ENCODE measurements around the gene GADD45A. TPM values are rescaled to one million over a fixed set of nuclear protein-coding genes. Genes with fewer than 3 reads are reported as not detected.

GADD45A gene
- total RNA-seq, 1 donor from 2014 or later: 46.6 TPM

DNA sequence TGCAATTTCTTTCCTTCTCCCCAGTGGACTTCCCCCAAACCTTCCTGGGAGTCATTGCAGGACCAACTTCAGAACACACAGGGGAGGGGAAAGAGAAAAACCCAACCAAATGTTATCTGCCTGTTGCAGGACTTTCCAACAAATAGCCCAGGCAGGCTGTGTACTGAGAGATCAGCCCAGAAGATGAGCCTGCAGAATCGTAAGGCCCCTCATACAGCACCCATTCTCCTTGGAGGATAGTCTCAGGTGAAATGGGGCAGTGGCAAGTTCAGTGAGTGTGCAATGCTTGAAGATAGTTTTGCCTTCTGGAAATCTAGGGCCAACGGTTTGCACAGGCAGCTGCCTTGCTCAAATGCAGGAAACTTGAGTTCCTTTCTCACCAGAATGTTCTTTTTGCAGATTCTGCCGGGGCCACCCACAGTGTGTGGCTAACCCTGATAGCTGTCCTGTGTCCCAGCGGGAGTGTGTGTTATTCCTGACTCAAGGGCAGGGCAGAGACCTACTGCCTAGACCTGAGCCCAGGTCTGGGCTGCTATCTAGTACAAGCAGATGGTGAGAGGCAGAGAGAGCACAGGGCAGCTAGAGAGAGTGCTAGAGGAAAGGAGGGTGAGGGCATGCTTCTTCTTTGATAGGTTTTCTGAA, 48.8 kb downstream of the GADD45A start:
- ATAC-seq (peak; percentile 15), DNase-seq (no peak)
- intact Hi-C loops (cut with micrococcal nuclease): no loop called here

DNA sequence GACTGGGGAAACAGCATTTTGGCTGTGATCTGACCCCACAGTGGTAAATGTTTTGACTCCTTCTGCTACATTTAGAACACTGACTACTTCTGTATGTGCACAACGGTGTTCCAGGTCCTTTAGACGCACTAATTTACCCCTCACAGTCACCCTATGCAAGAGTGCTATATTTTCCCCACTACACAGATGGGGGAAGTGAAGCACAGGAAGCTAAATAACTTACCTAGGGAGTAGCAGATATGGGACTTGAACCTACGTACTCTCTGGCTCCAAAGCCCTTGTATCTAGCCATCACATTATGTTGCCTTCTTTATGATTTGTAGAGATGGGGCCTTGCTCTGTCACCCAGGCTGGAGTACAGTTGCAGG, 49.3 kb downstream of the GADD45A start:
- DNase-seq: no peak
- intact Hi-C loops (cut with micrococcal nuclease): no loop called here
- ATAC-seq: no peak

DNA sequence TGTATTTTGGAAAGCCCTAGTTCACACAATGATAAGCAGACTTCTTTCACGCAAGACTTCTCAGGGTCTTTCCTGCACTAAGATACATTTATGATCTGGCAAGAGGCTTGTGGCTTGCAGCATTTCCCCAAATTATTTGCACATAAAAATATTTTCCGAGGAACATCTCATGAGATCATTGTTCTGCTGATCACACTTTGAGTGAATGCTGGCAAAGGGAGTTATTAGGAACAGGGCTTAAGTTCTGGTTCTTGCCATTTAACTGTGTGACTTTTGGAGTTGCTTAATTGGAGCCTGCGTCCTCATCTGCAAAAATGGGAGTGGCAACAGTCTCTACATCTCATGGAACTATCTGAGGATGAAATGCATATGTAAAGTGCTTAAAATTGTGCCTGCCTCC, 50.2 kb downstream of the GADD45A start:
- intact Hi-C loops (cut with micrococcal nuclease): no loop called here
- ATAC-seq (no peak), DNase-seq (no peak)

DNA sequence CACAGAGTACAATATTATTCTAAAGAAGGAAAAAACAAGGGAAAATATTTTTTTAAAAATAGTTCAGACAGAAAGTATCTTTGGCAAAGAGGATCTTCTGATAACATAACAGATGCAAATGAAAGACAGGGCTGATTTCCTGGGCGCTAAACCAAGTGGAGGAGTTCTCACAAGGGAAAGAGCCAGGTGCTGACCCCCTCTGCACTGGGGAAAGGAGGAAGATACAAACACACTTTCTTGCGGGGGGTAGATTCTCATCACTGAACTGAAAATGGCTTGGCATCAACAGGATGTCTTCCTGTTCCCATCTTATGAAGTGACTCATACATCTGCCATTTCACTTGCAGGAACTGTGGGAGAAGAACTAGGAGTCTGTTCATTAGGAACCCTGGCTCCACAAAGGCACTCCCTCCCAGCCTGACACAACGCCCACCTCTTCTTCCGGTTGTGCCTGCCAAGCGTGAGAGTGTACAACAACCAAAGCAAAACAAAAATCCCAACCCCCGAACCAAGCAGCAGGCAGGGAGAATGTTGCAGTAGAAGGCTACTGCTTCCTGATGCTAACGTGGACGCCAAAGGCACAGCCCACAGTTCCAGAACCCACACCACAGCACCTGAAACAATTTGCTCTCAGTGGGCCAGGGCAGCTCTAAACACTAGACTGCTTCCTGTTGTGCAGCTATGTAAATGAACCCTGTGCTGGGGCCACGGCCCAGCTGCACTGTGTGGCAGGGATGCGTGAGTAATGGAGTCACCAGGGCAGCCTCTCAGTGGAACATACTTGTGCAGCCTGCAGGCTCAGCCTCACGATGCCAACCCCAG, 51.0 kb downstream of the GADD45A start:
- intact Hi-C loops (cut with micrococcal nuclease): no loop called here
- peak; percentile 77 for DNase-seq
- peak; percentile 86 for ATAC-seq

DNA sequence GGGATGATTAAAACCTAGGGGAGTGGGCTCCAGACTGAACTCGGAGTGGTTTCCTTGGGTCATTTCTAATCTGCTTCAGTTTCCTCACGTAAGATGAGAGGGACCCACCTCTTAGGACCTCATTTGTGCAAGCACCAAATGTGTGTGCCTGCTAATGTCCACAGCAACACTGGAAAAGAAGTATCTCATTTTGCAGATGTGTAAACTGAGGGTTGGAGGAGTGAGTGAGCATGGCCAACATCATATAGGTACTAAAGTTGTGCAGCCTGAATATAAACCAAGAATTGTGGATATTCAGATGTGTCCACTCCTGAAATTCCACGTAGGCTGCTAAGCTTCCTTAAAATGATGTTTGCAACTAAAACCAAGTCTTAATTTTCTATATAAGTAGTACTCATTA, 51.7 kb downstream of the GADD45A start:
- no peak for ATAC-seq
- intact Hi-C loops (cut with micrococcal nuclease): no loop called here

DNA sequence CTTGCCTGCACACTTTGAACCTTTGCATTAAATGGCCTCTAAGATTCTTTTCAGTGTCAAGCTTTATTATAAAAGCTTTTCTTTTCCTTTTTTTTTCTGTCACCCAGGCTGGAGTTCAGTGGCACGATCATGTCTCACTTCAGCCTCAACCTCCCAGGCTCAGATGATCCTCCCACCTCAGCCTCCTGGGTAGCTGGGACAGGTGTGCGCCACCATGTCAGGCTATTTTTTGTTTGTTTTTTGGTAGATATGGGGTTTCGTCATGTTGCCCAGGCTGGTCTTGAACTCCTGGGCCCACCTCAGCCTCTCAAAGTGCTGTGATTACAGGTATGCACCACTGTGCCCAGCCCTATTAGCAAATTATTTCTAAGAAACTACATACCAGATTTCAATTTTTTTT, 52.9 kb downstream of the GADD45A start:
- intact Hi-C loops (cut with micrococcal nuclease): no loop called here
- no peak for DNase-seq
- ATAC-seq: no peak

More for the DNA sequence above, 51.7 kb downstream of the GADD45A start:
- DNase-seq: no peak

Other genes with a start within 250 kb of the GADD45A start
- gene GNG12, start 148.3 kb downstream of the GADD45A start, total RNA-seq: 34.1 TPM